GM18526 (cell line): ENCODE results near the gene PRX.

ENCODE experiments used
- POLR2A ChIP-seq: IDR thresholded peaks from 3 replicates; pipeline ENCODE4 v1.6.1; 2011; ENCODE audit not compliant: insufficient read length; ENCODE audit errors: extremely low read depth

Gene PRX

GRCh38 chr19:40387155-40387554 is 26.0 kb downstream of the PRX start:
- no peak for TF ChIP-seq POLR2A

GRCh38 chr19:40383668-40384248 is 29.4 kb downstream of the PRX start:
- TF ChIP-seq POLR2A, result no peak

- no peak for TF ChIP-seq POLR2A
These were observed 31.9 kb downstream of the PRX start for GRCh38 chr19:40381321-40381720.

DNA sequence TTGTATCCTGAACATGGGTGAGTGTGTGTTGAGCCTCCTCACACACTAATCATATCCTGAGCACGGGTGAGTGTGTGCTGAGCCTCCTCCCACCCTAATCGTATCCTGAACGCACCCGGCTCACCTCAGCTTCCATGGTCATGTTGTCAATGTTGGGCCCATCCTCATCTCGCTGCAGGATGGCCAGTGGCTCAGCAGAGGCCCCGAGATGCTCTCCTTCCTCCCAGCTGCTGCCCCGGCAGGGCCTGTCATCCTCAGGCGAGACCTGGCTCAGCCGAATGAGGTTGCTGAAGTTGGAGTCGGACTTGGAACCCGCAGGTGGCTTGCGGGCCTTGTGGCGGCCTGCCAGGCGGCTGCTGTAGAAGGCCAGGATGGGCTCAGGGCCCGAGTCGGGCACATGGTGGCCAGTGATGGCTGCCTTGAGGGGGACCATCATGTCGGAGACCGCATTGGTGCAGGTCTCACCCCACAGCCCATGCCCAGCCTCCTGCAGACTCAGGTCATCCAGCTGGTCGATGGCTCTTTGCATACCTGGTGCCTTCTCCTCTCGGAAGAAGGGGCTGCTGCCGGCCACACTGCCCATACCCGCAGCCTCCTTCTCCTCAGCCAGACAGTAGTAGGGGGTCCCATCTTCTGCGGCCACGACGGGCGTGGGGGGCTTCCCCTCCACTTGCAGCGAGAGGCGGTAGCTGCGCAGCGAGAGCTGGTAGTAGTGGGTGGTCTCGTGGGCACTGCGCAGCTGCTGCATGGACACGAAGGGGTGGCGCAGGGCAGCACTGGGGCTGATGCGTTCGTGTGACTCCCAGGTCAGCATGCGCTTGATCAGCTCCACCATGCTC is 32.8 kb downstream of the PRX start:
- no peak for TF ChIP-seq POLR2A

- no peak for TF ChIP-seq POLR2A
These were observed 33.6 kb downstream of the PRX start for GRCh38 chr19:40379446-40380198.

- no peak for TF ChIP-seq POLR2A
These were observed 34.7 kb downstream of the PRX start for GRCh38 chr19:40378509-40378908.

DNA sequence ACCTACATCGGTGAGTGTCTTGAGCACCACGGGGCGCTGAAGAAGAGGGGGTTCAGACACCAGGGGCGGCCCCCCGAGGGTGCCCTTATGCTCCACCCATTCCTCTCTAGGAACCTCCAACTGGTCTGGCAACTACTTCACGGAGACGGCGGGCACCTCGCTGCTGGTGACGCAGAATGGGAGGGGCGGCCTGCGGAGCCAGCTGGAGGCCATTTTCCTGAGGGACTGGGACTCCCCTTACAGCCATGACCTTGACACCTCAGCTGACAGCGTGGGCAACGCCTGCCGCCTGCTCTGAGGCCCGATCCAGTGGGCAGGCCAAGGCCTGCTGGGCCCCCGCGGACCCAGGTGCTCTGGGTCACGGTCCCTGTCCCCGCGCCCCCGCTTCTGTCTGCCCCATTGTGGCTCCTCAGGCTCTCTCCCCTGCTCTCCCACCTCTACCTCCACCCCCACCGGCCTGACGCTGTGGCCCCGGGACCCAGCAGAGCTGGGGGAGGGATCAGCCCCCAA is 35.2 kb downstream of the PRX start:
- no peak for TF ChIP-seq POLR2A

GRCh38 chr19:40376286-40376862 is 36.8 kb downstream of the PRX start:
- no peak for TF ChIP-seq POLR2A

DNA sequence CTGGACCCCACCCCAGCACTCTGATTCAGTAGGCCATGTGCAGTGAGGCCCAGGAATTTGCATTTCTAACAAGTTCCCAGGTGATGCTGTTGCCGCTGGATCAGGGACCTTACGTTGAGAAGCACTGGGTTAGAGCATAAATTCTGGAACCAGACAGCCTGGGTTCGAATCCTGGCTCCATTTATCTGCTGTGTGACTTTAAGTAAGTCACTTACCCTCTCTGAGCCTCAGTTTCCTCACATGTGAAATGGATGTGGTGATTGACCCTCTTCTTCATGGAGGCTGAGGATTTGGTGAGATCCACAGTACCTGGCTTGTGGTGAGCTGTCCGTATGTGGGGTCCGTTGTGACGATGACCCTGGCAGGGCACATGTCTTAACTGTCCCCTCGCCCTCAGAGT is 39.1 kb downstream of the PRX start:
- TF ChIP-seq POLR2A, result no peak

- no peak for TF ChIP-seq POLR2A
These were observed 41.4 kb downstream of the PRX start for GRCh38 chr19:40371802-40372122.

- no peak for TF ChIP-seq POLR2A
These were observed 42.0 kb downstream of the PRX start for GRCh38 chr19:40370997-40371801.

GRCh38 chr19:40369797-40370196 is 43.4 kb downstream of the PRX start:
- no peak for TF ChIP-seq POLR2A

GRCh38 chr19:40367577-40368434 is 45.4 kb downstream of the PRX start:
- TF ChIP-seq POLR2A, result no peak
